IPS-NIHi7 (cell line): ENCODE measurements around the gene USP2.

ENCODE experiments used
- DNase-seq: peaks from one replicate; pipeline ENCODE4 v3.0.0; 2012; ENCODE audit warnings: mixed read lengths; ENCODE audit errors: extremely low spot score

Gene USP2

DNA sequence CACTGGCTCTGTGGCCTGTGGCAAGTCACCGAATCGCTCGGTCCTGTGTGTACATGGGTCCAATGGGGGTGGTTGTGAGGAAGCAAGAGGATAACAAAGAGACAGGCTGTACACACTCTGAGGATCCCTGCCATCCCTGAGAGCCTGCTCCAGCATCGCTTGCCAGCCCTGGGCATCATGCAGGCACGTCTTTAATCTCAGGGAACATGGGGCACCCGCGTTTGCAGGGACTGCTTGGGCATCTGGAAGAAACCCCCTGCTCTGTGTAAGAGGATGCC is 39.5 kb downstream of the USP2 start:
- DNase-seq: no peak

DNA sequence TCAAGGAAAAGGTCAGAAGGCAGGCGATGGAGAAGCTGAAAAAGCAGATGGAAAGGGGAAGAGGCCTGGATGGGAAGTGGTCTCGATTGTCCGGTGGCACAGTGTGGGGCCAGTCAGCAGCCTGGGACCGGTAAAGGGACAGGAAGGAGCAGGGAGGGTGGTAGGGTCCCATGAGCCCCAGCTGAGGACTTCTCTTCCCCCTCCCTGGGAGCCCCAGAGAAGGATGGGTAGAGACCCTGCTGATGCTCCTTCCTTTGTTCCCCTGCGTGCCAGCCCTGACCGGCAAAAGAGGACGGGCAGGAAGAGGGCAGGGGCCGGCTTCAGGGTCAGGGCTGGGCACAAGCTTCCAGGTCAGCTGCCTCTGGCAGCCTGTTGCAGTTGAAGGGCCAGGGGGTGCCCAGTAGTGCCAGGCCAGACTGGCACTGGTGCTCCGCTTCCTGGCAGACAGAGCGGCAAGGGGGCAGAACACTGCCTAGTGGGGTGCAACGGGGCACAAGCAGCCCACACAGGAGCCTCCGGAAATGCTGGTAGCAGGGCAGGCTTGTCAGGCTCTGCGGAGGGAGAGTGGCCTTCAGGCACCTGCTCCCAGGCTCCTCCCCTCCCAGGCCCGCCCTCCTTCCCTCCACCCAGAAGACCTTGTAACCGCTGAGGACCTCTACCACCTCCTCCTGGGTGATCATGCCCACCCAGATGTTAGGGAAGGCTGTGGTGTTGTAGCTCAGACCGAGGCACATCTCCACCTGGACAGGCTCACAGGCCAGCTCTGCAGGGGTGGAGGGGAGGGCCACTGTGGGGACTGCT is 40.1 kb downstream of the USP2 start:
- peak; percentile 53 for DNase-seq

DNA sequence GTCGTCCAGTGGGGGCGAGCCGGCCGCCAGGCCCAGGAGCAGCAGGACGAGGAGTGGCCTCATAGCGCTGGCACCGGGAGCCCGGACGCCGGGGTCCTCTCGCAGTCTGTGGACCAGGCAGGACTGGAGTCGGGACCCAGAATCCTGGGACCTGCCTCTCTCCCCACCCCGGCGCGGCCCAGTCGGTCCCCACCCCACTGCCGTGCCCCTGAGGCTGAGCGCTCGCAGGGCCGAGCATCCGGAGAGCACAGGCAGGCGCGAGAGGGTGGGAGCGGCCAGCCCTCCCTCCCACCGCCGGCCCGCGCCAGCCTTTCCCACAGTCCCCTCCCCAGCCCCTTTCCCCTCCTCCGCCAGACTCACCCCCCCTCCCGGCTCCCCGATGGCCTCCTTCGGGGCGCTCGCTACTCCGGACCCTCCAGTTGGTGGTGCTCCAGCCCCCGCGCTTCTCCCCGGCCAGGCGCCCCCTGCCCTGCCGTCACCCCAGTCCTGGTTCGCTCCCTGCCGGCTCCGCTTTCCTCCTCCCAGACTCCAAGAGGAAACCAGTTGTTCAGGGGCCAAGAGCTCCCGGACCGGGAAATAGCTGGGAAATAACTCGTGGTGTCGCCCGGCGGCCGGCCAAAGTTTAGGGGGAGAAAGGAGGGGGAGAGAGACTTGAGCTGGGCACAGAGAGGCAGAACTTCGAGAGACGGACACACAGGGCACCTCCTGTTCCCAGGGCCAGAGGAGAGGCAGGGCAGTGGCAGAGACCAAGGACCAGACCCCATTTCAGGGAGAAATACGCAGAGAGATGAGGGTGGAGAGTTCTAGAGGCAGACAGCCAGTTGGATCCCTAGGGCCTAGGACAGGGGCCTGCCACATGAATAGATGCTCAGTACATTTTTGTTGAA is 40.9 kb downstream of the USP2 start, which contains the start of gene C1QTNF5:
TSS of gene C1QTNF5 (minus strand) at position 549 of the 887 bp plus-strand sequence. CDS start at position 63, 486 bp downstream.
- peak; percentile 45 for DNase-seq

DNA sequence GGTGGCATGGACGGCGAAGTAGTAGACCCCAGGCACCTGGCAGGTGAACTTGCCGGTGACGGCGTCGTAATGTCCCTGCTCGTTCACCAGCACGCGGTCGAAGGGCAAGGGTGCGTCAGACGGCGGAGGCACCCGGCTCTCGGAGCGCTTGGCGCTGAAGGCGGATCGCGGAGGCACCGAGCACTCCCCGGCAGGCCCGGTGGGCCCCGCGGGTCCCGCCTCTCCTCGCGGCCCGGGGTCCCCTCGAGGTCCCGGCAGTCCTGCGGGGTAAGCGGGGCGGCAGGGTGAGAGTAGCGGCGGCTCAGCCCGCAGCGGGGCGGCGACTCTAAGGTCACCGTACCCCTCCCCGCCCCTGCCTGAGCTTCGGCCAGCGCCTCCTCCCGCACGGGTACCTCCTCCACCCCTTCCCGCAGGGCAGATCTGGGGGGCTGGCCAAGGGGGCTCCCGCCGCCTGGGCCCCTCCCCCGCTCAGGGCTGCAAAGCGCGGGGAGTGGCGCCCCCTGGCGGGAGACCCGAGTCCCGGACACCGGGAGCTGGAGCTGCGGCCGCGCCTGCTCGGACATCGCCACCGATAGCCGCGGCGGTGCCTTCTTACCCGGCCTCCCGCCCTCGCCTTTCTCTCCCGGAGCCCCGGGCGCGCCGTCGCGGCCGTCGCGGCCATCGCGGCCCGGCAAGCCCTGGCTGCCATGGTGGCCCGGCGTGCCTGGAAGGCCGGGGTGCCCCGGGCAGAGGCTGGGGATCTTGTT is 41.7 kb downstream of the USP2 start:
- DNase-seq: peak; percentile 84

DNA sequence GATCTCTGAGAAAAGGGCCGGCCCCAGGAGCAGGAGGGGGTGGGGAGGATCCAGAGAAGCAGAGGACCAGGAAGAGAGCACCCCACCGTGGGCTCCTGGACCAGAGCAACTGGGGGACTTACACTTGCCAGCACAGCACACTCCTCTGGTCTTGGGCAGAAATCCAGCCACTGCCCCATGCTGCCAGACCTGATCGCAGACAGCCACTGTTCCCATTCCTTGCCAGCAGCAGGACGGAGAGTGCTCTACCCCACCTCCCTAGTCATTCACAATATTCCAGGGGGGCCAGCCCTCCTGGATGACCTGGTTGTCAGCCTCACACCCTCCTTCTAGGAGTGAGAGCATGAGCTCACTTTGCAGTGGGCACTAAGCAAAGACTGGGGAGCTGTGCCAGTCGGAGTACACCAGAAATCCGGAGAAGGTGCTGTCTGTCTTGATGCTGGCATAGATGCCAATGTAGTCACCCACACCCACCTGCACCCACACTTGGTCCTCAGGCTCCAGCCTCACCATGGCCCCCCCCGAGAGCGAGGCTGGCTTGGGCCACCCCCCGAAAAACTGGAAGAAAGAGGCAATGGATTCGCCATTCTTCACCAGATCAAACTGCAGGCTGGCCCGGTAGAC is 42.4 kb downstream of the USP2 start:
- DNase-seq: no peak

DNA sequence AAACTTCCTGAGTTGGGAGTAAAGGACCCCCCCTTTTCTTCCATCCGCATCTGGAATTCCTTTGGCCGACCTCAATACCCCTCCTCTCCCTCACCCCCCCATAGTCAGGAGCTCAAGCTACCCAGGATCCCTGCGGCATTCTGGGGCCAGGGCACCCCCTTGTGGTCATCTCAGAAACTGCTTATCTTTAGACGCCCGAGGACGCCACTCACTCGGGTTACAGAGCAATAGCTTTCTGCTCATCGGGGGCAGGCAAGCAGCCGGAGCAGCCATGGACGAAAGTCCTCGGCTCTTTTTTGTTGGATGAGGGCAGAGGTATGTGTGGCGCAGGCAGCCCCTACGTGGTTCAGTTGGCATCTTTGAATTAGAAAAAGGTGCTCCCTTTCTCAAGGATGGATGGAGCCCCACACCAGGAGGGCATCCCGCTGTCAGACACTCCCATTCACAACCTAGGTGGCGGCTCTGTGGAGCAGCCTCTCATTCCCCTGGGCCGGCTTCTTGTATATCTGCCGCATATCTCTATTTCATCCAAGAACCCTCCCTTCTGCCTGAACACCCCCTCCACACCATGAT is 43.1 kb downstream of the USP2 start:
- peak; percentile 84 for DNase-seq

DNA sequence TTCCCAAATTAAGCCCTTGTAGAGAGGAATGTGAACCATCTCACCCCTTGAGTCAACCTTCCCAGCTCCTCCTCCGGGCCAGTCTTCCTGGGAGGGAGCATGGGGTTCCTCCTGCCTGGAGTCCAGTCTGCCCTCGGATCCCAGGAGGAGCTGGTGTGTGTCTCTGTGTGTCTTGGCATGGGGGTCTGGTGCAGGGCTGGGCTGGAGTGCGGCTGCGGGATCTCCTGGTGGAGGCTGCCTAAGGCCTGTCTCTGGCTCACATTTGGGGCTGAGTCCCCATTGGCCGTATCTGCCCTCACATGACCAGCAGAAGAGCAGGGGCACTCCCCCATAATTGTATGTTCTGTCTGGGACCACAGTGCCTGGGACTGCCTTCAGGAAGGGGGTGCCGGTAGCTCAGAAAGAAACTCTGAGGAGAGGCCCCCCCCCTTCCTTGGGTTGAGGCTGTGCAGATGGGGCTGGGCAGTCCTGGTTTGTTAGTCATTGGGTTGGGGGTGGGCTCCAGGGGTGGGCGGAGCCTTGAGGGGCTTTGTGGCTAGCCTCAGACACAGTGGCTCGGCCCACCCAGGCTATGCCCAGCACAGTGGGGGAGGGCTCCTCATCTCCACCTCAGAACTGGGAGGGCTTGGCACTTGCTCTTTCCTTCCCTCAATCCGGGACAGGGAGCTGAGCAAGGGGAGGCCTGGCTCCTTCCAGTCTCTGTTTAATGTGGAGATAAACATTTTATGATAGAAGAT is 43.7 kb downstream of the USP2 start:
- peak; percentile 75 for DNase-seq

DNA sequence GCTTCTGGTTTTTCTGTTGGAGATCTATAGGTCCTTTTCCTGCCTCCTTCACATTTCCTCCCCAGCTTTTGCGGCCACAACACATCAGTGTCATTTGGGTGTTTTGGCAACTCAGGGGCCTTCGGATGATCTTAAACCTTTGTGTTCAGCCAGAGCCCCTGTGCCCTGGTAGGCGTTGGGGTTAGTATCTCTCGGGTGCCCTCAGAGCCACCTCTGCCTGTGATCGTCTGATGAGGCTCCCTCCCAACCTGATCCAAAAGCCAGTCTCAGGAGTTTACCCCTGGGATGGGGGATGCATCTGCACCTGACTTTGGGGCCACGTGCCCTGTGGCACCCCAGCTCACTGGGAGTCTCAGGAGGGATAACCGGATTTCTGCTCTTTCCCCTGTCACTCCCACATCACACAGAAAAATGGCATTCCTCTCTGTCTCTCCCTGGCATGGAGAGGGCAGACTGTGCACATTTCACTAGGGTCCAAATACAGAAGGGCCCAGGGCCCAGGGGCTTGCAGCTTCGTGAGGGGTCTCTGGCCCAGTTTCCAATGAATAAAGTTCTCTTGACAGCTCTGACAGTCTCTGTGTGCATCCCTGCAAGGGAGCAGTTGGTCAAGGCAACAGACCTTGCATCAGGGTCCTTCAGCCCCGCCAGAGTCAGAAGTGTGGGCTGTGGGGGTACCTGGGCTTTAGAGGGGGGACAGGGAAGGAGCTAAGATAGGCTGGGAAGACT is 44.6 kb downstream of the USP2 start:
- DNase-seq: no peak

DNA sequence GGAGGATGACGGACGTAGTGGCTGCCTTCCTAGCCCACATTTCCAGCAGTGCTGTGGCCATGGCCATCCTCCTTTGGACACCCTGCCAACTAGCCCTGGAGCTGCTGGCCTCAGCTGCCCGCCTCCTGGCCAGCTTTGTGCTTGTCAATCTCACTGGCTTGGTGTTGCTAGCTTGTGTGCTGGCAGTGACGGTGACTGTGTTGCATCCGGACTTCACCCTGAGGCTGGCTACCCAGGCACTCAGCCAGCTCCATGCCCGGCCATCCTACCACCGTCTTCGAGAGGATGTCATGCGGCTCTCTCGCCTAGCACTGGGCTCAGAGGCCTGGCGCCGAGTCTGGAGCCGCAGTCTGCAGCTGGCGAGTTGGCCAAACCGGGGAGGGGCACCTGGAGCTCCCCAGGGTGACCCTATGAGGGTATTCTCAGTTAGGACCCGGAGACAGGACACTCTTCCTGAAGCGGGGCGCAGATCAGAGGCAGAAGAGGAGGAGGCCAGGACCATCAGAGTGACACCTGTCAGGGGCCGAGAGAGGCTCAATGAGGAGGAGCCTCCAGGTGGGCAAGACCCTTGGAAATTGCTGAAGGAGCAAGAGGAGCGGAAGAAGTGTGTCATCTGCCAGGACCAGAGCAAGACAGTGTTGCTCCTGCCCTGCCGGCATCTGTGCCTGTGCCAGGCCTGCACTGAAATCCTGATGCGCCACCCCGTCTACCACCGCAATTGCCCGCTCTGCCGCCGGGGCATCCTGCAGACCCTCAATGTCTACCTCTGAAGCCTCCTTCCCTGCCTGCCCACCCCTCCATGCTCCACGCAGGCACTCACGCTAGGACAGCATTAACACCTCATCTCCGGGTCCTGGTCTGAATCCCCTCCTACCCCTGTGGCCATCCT is 45.6 kb downstream of the USP2 start:
- no peak for DNase-seq

DNA sequence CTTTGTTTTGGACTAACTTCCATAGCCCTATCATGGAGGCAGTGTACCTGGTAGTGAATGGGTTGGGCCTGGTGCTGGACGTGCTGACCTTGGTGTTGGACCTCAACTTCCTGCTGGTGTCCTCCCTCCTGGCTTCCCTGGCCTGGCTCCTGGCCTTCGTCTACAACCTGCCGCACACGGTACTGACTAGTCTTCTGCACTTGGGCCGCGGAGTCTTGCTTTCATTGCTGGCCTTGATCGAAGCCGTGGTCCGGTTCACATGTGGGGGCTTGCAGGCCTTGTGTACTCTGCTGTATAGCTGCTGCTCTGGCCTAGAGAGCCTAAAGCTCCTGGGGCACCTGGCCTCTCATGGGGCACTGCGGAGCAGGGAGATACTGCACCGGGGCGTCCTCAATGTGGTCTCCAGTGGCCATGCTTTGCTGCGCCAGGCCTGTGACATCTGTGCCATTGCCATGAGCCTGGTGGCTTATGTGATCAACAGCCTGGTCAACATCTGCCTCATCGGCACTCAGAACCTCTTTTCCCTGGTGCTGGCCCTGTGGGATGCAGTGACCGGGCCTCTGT is 46.3 kb downstream of the USP2 start:
- DNase-seq: no peak

DNA sequence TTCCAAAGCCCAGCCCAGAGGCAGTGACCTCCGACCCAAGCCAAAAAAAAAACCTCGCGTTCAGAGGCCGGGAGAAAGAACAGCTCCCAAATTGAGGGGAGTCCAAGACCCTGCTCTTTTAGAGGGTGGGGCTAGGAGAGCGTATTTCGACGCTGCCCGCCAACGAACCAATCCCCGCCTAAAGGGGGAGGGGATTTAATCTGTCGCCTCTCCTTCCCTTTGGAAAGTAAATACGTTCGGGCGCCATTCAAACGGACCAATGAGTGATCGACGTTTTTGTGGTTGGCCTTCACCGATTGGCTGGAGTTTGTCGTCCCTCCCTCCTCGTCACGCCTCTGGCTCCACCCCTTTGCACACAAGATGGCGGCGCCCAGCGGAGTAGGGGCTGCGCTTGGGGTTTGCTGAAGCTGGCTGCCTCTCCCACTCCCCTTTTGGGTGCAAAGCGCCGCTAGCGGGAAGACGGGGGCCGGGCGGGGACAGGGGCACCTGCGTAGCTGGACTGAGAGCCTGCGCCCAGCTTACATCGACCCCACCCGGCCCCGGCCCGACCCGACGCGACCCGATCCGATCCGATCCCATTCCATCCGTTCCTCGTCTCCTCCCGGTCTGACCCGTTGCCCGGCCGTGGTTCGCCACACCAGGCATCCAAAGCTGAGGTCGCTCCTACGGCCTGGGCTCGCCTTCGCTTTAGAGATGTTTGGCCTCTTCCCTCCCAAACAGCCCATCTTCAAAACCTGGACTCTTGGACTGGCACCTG is 47.1 kb downstream of the USP2 start, which contains the start of gene RNF26:
TSS of gene RNF26 (plus strand) at position 354 of the 757 bp plus-strand sequence. CDS start 596 bp downstream, outside the sequence.
- DNase-seq: peak; percentile 97

DNA sequence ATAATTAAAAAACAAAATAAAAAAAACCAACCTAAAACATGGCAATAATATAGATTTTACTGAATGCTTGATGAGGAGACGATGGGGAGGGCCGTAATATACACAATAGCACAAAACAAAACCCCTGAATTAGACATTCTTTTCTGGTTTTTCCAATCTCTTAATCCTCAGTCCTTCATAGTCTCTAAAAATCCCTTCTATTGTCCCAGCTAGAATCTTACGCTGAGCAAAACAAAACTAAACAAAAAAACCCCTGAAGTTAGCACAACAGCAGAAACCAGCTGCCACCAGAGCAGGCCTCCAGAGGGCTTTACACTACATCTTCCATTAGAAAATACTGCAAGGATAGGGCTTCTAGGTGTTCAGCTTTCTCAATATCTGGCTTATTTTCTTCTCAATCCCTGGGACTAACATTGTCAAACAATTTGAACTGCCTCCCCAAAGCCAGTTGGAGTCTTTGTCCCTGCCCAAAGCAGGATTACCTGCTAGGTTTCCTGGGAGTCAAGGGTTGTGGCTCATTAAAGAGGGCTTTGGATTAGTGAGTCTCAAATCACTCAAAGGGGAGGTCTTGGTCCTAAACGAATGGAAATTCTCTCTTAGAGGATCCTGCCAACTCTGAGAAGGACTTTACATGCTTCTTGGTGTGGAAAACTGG is 49.3 kb downstream of the USP2 start:
- DNase-seq: no peak

DNA sequence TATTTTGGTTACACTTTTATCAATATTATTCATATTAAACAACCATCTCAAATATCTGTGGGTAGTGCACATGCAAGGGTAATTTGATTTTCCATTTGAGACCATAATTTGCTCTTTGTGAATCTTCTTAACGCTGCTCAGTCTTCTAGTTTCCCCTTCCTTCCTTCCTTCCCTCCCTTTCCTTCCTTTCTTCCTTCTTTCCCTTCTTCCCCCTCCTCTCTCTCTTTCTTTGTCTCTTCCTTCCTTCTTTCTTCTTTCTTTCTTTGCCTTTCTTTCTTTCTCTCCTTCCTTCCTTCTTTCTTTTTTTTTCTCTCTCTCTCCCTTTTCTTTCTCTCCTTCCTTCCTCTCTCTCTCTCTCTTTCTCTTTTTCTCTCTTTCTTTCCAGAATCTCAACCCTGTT is 51.3 kb downstream of the USP2 start:
- no peak for DNase-seq

DNA sequence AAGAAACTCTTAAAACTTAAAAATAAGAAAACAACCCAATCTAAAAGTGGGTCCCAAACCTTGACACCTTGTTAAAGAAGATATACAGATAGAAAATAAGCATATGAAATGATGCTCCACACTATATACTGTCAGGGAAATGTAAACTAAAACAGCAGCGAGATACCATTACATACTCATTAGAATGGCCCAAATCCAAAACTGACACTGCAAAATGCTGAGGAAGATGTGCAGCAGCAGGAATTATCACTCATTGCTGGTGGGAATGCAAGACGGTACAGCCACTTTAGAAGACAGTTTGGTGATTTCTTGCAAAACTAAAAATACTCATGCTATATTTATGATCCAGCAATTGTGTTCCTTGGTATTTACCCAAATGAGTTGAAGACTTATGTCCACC is 52.2 kb downstream of the USP2 start:
- no peak for DNase-seq

DNA sequence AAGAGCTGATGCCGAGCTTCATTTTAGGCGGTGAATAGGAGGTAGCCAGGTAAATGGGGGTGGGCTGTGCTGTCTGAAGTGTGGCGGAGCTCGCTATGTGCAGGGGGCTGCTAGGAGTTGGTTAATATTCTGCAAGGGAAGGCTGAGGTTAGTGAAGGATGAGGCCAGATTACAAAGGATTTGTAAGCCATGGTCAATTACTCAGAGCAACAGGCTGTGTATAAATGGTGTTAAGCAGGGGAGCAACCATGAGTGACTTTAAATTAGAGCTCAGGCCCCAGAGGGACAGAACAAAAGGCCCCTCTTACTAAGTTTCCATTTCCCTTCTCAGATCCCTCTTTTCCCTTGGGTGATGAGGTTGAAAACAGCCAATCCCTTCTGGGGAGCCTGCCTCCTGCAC is 57.3 kb downstream of the USP2 start:
- no peak for DNase-seq

DNA sequence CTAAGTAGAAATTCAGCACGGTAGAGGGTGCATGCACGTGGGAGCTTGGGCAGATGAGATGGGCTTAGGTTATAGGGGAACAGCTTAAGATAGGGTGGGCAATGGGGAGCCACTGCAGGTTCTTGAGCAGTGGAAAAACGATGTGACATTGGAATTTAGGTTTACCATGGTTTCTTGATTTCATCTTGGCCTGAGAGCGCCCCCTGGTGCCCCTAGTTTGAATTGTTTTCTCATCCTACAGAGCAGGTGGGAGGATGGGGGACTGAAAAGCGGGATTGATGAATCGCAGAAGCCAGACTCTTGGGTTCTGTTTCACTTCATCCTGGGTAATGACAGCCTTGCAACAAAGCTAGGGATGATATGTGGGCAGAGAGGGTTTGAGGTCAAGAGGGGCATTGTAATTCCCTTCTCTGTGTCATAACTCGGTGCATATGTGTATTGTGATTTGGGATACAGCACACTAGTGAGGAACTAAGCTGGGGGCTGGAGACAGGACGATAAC is 57.9 kb downstream of the USP2 start:
- peak; percentile 65 for DNase-seq

DNA sequence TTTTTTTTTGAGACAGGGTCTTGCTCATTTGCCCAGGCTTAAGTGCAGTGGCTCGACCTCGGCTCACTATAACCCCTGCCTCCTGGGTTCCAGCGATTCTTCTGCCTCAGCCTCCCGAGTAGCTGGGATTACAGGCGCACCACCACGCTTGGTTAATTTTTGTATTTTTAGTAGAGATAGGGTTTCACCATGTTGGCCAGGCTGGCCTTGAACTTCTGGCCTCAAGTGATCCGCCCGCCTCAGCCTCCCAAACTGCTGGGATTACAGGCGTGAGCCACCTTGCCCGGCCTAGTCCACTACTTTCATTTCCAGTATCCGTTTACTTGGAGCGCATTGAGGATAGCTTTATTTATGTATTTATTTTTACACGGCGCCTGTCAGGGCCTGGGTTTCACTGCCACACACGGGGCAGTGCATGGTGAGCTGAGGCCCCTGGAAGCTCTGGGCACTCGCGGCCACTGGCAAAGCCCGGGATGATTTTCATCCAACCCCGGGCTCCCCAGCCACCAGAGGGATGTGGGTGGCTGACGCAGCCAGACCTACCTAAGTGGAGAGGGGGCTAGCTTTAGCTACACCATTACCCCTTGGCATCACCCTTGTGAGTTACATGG is 58.5 kb downstream of the USP2 start:
- DNase-seq: no peak
